ENCODE measurements around the gene MLXIP. TPM values are rescaled to one million over a fixed set of nuclear protein-coding genes. Genes with fewer than 3 reads are reported as not detected.

The MLXIP gene
- total and polyA plus RNA-seq, 2 of the 13 experiments (the other 11 are each of a cell fraction or from before 2014, with no cell fraction given), result 5.3 to 6.7 TPM

DNA sequence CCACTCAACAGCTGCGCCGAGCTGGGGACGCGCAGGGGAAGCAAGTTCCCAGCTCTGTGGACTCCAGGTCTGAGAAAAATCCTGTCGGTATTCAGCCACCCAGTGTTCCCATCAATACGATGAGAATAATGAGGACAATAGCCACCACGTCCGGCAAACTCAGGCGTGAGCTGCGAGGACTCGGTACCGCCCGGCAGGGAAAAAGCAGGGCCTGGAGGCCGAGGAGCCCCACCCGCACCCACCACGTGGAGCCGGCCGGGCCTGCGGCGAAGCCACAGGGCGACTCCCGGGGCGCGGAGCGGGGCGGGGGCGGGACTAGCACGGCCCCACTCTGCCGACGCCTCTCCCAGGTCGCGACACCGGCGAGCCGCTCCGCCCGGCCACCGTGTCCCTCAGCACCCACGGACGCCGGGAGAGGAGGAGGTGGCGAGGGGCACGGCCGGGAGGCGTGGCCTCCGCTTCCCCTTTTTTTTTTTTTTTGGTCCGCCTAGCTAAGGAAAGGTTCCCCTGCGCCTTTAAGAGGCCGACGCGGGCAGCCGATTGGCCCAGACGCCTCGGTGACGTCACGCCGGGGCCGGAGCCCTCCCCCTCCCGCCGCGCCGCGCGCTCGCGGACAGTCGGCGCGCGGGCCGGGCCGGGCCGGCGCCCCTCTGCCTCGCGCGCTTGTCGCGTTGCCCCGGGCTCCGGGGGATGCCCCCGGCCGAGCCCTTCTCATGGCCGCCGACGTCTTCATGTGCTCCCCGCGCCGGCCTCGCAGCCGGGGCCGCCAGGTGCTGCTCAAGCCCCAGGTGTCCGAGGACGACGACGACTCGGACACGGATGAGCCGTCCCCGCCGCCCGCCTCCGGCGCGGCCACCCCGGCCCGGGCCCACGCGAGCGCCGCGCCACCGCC, at the start of gene MLXIP (continued):
- TF ChIP-seq GPN1 (CRISPR knock-in tag; IDR thresholded peaks at IDR 0.05; ENCODE audit: borderline replicate concordance), result no peak
- TF ChIP-seq, protein P1, sequence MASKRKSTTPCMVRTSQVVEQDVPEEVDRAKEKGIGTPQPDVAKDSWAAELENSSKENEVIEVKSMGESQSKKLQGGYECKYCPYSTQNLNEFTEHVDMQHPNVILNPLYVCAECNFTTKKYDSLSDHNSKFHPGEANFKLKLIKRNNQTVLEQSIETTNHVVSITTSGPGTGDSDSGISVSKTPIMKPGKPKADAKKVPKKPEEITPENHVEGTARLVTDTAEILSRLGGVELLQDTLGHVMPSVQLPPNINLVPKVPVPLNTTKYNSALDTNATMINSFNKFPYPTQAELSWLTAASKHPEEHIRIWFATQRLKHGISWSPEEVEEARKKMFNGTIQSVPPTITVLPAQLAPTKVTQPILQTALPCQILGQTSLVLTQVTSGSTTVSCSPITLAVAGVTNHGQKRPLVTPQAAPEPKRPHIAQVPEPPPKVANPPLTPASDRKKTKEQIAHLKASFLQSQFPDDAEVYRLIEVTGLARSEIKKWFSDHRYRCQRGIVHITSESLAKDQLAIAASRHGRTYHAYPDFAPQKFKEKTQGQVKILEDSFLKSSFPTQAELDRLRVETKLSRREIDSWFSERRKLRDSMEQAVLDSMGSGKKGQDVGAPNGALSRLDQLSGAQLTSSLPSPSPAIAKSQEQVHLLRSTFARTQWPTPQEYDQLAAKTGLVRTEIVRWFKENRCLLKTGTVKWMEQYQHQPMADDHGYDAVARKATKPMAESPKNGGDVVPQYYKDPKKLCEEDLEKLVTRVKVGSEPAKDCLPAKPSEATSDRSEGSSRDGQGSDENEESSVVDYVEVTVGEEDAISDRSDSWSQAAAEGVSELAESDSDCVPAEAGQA (IDR thresholded peaks at IDR 0.05; ENCODE audit: low read depth), result no peak
- TF ChIP-seq, protein P1 (CRISPR knock-in tag; IDR thresholded peaks at IDR 0.05; ENCODE audit: borderline replicate concordance), result peak; percentile 83
- no peak for TF ChIP-seq ZNF432 (CRISPR knock-in tag; IDR thresholded peaks at IDR 0.05; ENCODE audit: borderline replicate concordance)
- peak; percentile 72; the same call in 1 of the 2 replicates for TF ChIP-seq ZNF564 (CRISPR knock-in tag; IDR thresholded peaks at IDR 0.05)
- no peak for TF ChIP-seq KDM1A (CRISPR knock-in tag; IDR thresholded peaks at IDR 0.05)
- no peak for TF ChIP-seq ZSCAN22 (CRISPR knock-in tag; IDR thresholded peaks at IDR 0.05)
- TF ChIP-seq, protein P2, sequence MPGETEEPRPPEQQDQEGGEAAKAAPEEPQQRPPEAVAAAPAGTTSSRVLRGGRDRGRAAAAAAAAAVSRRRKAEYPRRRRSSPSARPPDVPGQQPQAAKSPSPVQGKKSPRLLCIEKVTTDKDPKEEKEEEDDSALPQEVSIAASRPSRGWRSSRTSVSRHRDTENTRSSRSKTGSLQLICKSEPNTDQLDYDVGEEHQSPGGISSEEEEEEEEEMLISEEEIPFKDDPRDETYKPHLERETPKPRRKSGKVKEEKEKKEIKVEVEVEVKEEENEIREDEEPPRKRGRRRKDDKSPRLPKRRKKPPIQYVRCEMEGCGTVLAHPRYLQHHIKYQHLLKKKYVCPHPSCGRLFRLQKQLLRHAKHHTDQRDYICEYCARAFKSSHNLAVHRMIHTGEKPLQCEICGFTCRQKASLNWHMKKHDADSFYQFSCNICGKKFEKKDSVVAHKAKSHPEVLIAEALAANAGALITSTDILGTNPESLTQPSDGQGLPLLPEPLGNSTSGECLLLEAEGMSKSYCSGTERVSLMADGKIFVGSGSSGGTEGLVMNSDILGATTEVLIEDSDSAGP (CRISPR knock-in tag; IDR thresholded peaks at IDR 0.05; ENCODE audit: borderline replicate concordance), result peak; percentile 99
- 0 out of 2 replicates have a peak, but pooled peaks have one; percentile 35 for TF ChIP-seq ZNF552 (CRISPR knock-in tag; IDR thresholded peaks at IDR 0.05; ENCODE audit: borderline replicate concordance)
- peak; percentile 70; the same call in 1 of the 2 replicates for TF ChIP-seq RFXAP (CRISPR knock-in tag; IDR thresholded peaks at IDR 0.05; ENCODE audit: borderline replicate concordance)
- TF ChIP-seq GATA4 (IDR thresholded peaks at IDR 0.05; ENCODE audit: borderline replicate concordance, low read depth), result no peak
- no peak for TF ChIP-seq MZF1 (CRISPR knock-in tag; IDR thresholded peaks at IDR 0.05; ENCODE audit: borderline replicate concordance)
- peak; percentile 19; the same call in 1 of the 2 replicates for TF ChIP-seq ZNF337 (CRISPR knock-in tag; IDR thresholded peaks at IDR 0.05; ENCODE audit: borderline replicate concordance, low read depth)
- TF ChIP-seq KAT8 (CRISPR knock-in tag; IDR thresholded peaks at IDR 0.05), result no peak
- peak; percentile 96 for TF ChIP-seq ZNF121 (CRISPR knock-in tag; IDR thresholded peaks at IDR 0.05)
- TF ChIP-seq MED13 (CRISPR knock-in tag; IDR thresholded peaks at IDR 0.05), result 0 out of 2 replicates have a peak, but pooled peaks have one; percentile 26
- 0 out of 2 replicates have a peak, but pooled peaks have one; percentile 4 for TF ChIP-seq HNF4G (IDR thresholded peaks at IDR 0.05; ENCODE audit: borderline replicate concordance, low read depth, low read length)
- no peak for TF ChIP-seq HNF4G (CRISPR knock-in tag; IDR thresholded peaks at IDR 0.05; ENCODE audit: borderline replicate concordance, low read depth)
- TF ChIP-seq ZBTB8A (CRISPR knock-in tag; IDR thresholded peaks at IDR 0.05; ENCODE audit: borderline replicate concordance, low read depth), result peak; percentile 54; the same call in 1 of the 2 replicates
- TF ChIP-seq ZNF660 (CRISPR knock-in tag; IDR thresholded peaks at IDR 0.05; ENCODE audit: borderline replicate concordance, low read depth), result no peak
- TF ChIP-seq NFRKB (IDR thresholded peaks at IDR 0.05), result no peak
- peak; percentile 80; the same call in 1 of the 2 replicates for TF ChIP-seq ZSCAN12 (CRISPR knock-in tag; IDR thresholded peaks at IDR 0.05)
- TF ChIP-seq MLLT10 (CRISPR knock-in tag; IDR thresholded peaks at IDR 0.05), result no peak
